GM12872 (cell line): ENCODE measurements around the gene PLD6.

Experiments
- CTCF ChIP-seq: IDR thresholded peaks from 3 replicates; pipeline ENCODE4 v1.5.1; 2011; ENCODE audit warnings: low read depth, mild to moderate bottlenecking, low read length, moderate library complexity; ENCODE audit not compliant: insufficient read depth

The PLD6 gene

GRCh38 chr17:17191961-17192381 is 14.2 kb downstream of the PLD6 start:
- TF ChIP-seq CTCF = no peak

- no peak for TF ChIP-seq CTCF
These were observed 14.8 kb downstream of the PLD6 start for GRCh38 chr17:17191346-17191792.

GRCh38 chr17:17190188-17190587 is 15.9 kb downstream of the PLD6 start:
- TF ChIP-seq CTCF = no peak

GRCh38 chr17:17189559-17189958 is 16.6 kb downstream of the PLD6 start:
- TF ChIP-seq CTCF = no peak

GRCh38 chr17:17188586-17188985 is 17.5 kb downstream of the PLD6 start:
- no peak for TF ChIP-seq CTCF

- TF ChIP-seq CTCF = no peak
These were observed 19.3 kb downstream of the PLD6 start for GRCh38 chr17:17186551-17187505.

- no peak for TF ChIP-seq CTCF
These were observed 20.1 kb downstream of the PLD6 start for GRCh38 chr17:17186051-17186450.
